ENCODE results near the gene PCIF1.
A peak's percentile ranks its signal among the peaks of the same experiment; 100 is the strongest.

The PCIF1 gene

GRCh38 chr20:45965169-45966002, 30.9 kb downstream of the PCIF1 start:
- H3K27ac ChIP-seq = peak overlapping the region; percentile 25
- no peak for DNase-seq (ENCODE audit: low spot score)
- POLR2A ChIA-PET (ENCODE audit: low non-redundant PET) = interaction anchor here (0.9 kb wide), 1 partner anchor 32 kb away, joined by 3 read pairs; no protein-coding TSS in a partner anchor
- CTCF ChIA-PET = interaction anchor here (0.6 to 1.2 kb wide), 3 partner anchors 37 to 187 kb away, joined by 3 to 6 read pairs (median 4); no protein-coding TSS in a partner anchor
- no peak for TF ChIP-seq CTCF (conservative IDR thresholded peaks at IDR 0.05; ENCODE audit: low read depth)

GRCh38 chr20:45967551-45968080, 33.1 kb downstream of the PCIF1 start:
- ChIA-PET POLR2A (ENCODE audit: low non-redundant PET) (no interaction called here), CTCF (interaction anchor here (0.6 to 7.4 kb wide), 4 partner anchors 16 to 162 kb away, joined by 3 to 79 read pairs (median 4); no protein-coding TSS in a partner anchor)
- no peak for TF ChIP-seq CTCF (conservative IDR thresholded peaks at IDR 0.05; ENCODE audit: low read depth)
- DNase-seq (ENCODE audit: low spot score) = no peak
- H3K27ac ChIP-seq = peak overlapping the region; percentile 99; the same call in 1 of the 2 replicates

GRCh38 chr20:45968081-45968671, 33.7 kb downstream of the PCIF1 start:
- ChIA-PET POLR2A (ENCODE audit: low non-redundant PET) (interaction anchor here (0.6 kb wide), 2 partner anchors 33 to 1547 kb away, joined by 3 to 5 read pairs; no protein-coding TSS in a partner anchor), CTCF (interaction anchor here (0.6 to 7.4 kb wide), 7 partner anchors 16 to 162 kb away, joined by 3 to 79 read pairs (median 4); partner anchors contain the start of gene PCIF1)
- no peak for DNase-seq (ENCODE audit: low spot score)
- H3K27ac ChIP-seq = peak overlapping the region; percentile 99
- no peak for TF ChIP-seq CTCF (conservative IDR thresholded peaks at IDR 0.05; ENCODE audit: low read depth)

GRCh38 chr20:45968801-45969711, 34.6 kb downstream of the PCIF1 start:
- ChIA-PET POLR2A (ENCODE audit: low non-redundant PET) (interaction anchor here (0.6 to 3.2 kb wide), 5 partner anchors 10 to 1546 kb away, joined by 3 to 20 read pairs (median 3); partner anchors contain the start of gene PCIF1), CTCF (interaction anchor here (0.5 to 7.4 kb wide), 27 partner anchors 8 to 478 kb away, joined by 3 to 79 read pairs (median 4); partner anchors contain the start of gene PCIF1)
- DNase-seq (ENCODE audit: low spot score) = no peak
- TF ChIP-seq CTCF (conservative IDR thresholded peaks at IDR 0.05; ENCODE audit: low read depth) = no peak
- H3K27ac ChIP-seq = peak overlapping the region; percentile 99

- POLR2A ChIA-PET (ENCODE audit: low non-redundant PET) = interaction anchor here (0.8 to 3.2 kb wide), 4 partner anchors 11 to 136 kb away, joined by 3 to 20 read pairs (median 4); partner anchors contain the start of genes PCIF1 and SNX21
- DNase-seq (ENCODE audit: low spot score) = peak; percentile 77
- CTCF ChIA-PET = interaction anchor here (0.5 to 7.4 kb wide), 35 partner anchors 9 to 1097 kb away, joined by 3 to 79 read pairs (median 4); partner anchors contain the start of genes MMP9 and PCIF1
- TF ChIP-seq CTCF (conservative IDR thresholded peaks at IDR 0.05; ENCODE audit: low read depth) = peak; percentile 89
- H3K27ac ChIP-seq = peak overlapping the region; percentile 99
Observed at GRCh38 chr20:45969712-45970634, 35.5 kb downstream of the PCIF1 start.
